Colonic mucosa (tissue), 4 donors: ENCODE measurements around the gene AGBL4. TPM values are rescaled to one million over a fixed set of nuclear protein-coding genes. Genes with fewer than 3 reads are reported as not detected.

Experiments used
- DNase-seq: peaks from one replicate; pipeline ENCODE4 v3.0.0-alpha.2; 2020
- H3K27ac ChIP-seq: fragments of 200-600 bp; one replicate; pipeline ENCODE4 v1.8.0; 2021
- H3K27me3 ChIP-seq: fragments of 200-600 bp; one replicate; pipeline ENCODE4 v1.8.0; 2021
- H3K36me3 ChIP-seq: fragments of 200-600 bp; one replicate; pipeline ENCODE4 v1.8.0; 2021
- H3K4me1 ChIP-seq: fragments of 200-600 bp; one replicate; pipeline ENCODE4 v1.8.0; 2021; ENCODE audit warnings: mild to moderate bottlenecking
- H3K4me3 ChIP-seq: fragments of 200-600 bp; one replicate; pipeline ENCODE4 v1.8.0; 2021
- H3K9ac ChIP-seq, 2 donors: one replicate each; pipeline ENCODE4 v1.7.0; 2013; ENCODE audit warnings: control low read depth in 2 of 2, low read depth in 2 of 2, low read length in 2 of 2
- H3K9me3 ChIP-seq: fragments of 200-600 bp; one replicate; pipeline ENCODE4 v1.8.0; 2021
- intact Hi-C: fragments of 100-400 bp; cut with DNase I; formaldehyde crosslinking; loops from one replicate; pipeline ENCODE4 v1.14.1; 2022
- total RNA-seq, 2 donors: library from RNA; stranded (reverse); fragmentation: NEBNext Ultra II Directional in 1 of 2; extraction: Animal tissue kit (Norgen Biotek cat#: 25700) in 1 of 2; gene quantifications; one replicate each; pipeline ENCODE4 v1.2.1, GENCODE V29; 2021
- TF ChIP-seq, protein P1 (sequence below): fragments of 200-600 bp; IDR thresholded peaks from one replicate; pipeline ENCODE4 v1.8.0; 2022; ENCODE audit warnings: antibody characterized with exemption, mild to moderate bottlenecking
- donor health status: healthy.
- donor health status: DM: no; HTN: no; CAD: no.
- donor health status: DM: no; HTN: no; CAD: no.

AGBL4 gene
- total RNA-seq, 2 donors from 2014 or later = 0.24 to 0.30 TPM

DNA sequence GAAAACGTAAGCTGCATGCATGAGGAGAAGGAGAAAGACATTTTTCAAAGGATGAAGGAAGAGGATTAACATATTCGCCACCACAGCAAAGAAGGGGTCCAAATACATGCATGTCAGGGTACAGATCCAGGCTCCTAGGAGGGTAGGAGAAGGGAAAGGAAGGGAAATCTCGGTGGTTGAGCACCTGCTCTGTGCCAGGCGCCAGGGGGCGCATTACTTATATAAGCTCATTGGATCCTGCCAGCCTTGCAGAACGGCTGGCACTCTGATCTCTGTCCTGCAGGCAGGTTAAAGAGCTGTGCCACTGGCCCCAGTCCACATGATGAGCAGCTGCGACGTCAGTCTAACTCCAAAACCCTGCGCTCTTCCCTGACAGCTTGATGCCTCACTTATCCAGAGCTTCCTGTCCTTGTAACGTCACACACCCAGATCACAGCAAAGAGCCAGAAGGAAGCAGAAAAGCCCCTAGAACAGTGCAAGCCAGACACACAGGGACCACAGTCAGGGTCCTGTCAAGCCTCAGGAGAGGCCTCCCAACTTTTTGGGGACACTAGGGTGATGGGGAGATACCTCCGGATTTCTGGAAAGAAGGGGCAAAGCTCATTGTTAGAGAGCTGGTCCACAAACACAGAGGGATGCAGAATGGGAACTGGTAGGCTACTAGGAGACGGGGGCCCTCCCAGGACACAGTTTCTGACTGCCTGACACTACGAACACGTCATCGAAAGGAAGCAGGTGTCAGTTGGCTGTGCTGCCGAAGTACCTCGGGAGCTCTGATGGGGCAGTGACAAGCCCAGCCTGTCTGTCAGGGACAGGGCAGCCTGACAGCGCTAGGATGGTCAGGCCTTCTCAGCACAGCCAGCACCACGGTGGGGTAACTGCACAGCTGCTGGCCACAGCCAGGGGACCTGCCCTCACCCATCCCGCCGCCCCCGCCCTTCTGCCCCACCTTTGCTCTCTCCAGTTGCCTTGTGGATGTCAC, 1346.2 kb downstream of the AGBL4 start:
- Histone ChIP-seq H3K27me3 (no peaks in the 10 kb centered on the region), H3K9me3 (no peaks in the 10 kb centered on the region), H3K4me1 (no peaks in the 10 kb centered on the region), H3K27ac (no peak overlapping the region), H3K4me3 (no peak overlapping the region), H3K36me3 (no peaks in the 10 kb centered on the region), H3K9ac (no peak overlapping the region)
- TF ChIP-seq, protein P1, sequence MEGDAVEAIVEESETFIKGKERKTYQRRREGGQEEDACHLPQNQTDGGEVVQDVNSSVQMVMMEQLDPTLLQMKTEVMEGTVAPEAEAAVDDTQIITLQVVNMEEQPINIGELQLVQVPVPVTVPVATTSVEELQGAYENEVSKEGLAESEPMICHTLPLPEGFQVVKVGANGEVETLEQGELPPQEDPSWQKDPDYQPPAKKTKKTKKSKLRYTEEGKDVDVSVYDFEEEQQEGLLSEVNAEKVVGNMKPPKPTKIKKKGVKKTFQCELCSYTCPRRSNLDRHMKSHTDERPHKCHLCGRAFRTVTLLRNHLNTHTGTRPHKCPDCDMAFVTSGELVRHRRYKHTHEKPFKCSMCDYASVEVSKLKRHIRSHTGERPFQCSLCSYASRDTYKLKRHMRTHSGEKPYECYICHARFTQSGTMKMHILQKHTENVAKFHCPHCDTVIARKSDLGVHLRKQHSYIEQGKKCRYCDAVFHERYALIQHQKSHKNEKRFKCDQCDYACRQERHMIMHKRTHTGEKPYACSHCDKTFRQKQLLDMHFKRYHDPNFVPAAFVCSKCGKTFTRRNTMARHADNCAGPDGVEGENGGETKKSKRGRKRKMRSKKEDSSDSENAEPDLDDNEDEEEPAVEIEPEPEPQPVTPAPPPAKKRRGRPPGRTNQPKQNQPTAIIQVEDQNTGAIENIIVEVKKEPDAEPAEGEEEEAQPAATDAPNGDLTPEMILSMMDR = peak; percentile 58
- intact Hi-C loops = loop anchor here (5.0 kb wide), 2 partner anchors 140 to 1670 kb away; no protein-coding TSS in a partner anchor
- peak; percentile 53 for DNase-seq

DNA sequence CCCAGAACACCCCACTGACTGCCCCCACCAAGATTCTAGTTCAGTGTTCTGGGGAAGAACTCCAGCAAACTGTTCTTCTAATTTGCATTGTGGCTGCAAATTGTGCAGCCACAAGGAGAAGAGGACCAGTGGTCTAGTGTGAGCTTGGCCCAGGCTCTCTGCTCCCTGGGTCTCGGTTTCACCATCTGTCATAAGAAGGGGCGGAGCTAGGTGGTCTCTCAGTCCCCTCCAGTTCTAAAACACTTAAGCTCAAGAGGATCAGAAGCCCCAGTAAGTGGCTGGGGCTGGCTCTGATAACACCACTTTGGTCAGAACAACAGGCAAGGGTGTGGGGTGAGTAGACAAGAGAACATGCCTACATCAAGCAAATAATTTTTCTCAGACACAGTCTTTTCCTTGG, 1346.9 kb downstream of the AGBL4 start:
- Histone ChIP-seq H3K9ac (no peak overlapping the region), H3K4me1 (no peaks in the 10 kb centered on the region), H3K9me3 (no peaks in the 10 kb centered on the region), H3K27me3 (no peaks in the 10 kb centered on the region), H3K27ac (no peak overlapping the region), H3K4me3 (no peak overlapping the region), H3K36me3 (no peaks in the 10 kb centered on the region)
- TF ChIP-seq, protein P1 = no peak
- intact Hi-C loops = loop anchor here (5.0 kb wide), 2 partner anchors 140 to 1670 kb away; no protein-coding TSS in a partner anchor
- DNase-seq = no peak

DNA sequence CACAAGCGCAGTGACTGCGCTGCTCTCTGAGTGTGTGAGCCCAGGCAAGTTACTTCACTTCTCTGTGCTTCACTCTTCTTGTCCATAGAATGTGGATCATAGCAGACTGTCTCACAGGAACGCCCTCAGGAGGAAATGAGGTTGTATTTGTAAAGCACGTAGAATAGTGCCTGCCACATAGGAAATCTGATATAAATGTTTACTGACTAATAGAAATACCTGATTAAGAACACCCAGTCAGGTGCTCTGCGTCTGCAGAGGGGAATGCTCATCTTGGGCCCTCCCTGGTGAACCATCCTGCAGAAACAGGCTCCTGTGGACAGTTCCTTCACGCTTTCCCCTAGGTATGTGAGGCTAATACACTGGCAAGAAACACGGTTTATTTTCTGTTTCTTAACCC, 1347.4 kb downstream of the AGBL4 start:
- H3K36me3 ChIP-seq = no peaks in the 10 kb centered on the region
- TF ChIP-seq, protein P1 = no peak
- no peak overlapping the region for H3K4me3 ChIP-seq
- no peak for DNase-seq
- no peaks in the 10 kb centered on the region for H3K4me1 ChIP-seq
- H3K9me3 ChIP-seq = no peaks in the 10 kb centered on the region
- intact Hi-C loops = loop anchor here (5.0 kb wide), 2 partner anchors 141 to 1671 kb away; no protein-coding TSS in a partner anchor
- H3K27me3 ChIP-seq = no peaks in the 10 kb centered on the region
- no peak overlapping the region for H3K27ac ChIP-seq
- no peak overlapping the region for H3K9ac ChIP-seq

DNA sequence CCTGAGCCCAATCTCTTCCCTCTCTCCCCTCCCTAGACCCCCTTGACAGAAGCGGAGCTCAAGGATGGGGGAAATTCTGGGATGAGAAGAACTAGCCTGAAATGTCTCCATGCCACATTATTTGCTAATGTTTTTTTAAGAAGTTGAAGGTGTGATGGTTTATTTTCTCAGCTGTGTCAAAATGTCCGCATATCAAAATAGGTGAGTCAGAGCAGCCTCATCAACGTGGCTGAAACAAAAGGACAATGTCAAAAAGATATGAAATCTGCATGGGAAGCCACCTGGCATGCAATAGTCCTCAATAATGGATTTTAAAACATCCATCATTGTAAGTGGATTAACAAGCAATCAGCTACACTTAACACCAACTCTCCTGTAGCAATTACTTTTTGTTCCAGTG, 1348.5 kb downstream of the AGBL4 start:
- Histone ChIP-seq H3K27ac (no peak overlapping the region), H3K9me3 (no peaks in the 10 kb centered on the region), H3K9ac (no peak overlapping the region), H3K27me3 (no peaks in the 10 kb centered on the region), H3K36me3 (no peaks in the 10 kb centered on the region), H3K4me3 (no peak overlapping the region), H3K4me1 (no peaks in the 10 kb centered on the region)
- intact Hi-C loops = loop anchor here (5.0 kb wide), 2 partner anchors 142 to 1672 kb away; no protein-coding TSS in a partner anchor
- TF ChIP-seq, protein P1 = no peak
- no peak for DNase-seq

DNA sequence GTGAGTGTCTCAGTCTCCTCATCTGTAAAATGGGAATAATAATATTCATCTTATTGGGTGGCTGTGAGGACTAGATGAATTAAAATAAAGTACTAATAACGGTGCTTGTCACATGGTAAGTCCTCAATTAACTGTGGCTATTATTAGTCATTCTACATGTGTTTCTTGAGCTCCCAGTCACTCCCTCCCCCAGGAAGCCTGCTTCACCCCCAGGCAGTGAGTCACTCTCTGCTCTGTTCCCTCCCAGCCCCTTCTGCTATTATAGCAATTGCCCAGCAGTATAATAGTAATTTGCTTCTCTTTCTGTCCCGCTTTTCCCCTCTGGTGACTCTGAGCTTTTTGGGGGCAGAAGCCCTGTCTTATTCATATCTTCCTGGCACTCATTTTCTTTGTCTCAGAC, 1349.1 kb downstream of the AGBL4 start:
- TF ChIP-seq, protein P1 = no peak
- intact Hi-C loops = loop anchor here (5.0 kb wide), 2 partner anchors 143 to 1673 kb away; no protein-coding TSS in a partner anchor
- Histone ChIP-seq H3K36me3 (no peaks in the 10 kb centered on the region), H3K4me3 (no peak overlapping the region), H3K27me3 (no peaks in the 10 kb centered on the region), H3K9ac (no peak overlapping the region), H3K27ac (no peak overlapping the region), H3K9me3 (no peaks in the 10 kb centered on the region), H3K4me1 (no peaks in the 10 kb centered on the region)
- no peak for DNase-seq
